ENCODE measurements around the gene STKLD1.
A peak's percentile ranks its signal among the peaks of the same experiment; 100 is the strongest.

The STKLD1 gene

DNA sequence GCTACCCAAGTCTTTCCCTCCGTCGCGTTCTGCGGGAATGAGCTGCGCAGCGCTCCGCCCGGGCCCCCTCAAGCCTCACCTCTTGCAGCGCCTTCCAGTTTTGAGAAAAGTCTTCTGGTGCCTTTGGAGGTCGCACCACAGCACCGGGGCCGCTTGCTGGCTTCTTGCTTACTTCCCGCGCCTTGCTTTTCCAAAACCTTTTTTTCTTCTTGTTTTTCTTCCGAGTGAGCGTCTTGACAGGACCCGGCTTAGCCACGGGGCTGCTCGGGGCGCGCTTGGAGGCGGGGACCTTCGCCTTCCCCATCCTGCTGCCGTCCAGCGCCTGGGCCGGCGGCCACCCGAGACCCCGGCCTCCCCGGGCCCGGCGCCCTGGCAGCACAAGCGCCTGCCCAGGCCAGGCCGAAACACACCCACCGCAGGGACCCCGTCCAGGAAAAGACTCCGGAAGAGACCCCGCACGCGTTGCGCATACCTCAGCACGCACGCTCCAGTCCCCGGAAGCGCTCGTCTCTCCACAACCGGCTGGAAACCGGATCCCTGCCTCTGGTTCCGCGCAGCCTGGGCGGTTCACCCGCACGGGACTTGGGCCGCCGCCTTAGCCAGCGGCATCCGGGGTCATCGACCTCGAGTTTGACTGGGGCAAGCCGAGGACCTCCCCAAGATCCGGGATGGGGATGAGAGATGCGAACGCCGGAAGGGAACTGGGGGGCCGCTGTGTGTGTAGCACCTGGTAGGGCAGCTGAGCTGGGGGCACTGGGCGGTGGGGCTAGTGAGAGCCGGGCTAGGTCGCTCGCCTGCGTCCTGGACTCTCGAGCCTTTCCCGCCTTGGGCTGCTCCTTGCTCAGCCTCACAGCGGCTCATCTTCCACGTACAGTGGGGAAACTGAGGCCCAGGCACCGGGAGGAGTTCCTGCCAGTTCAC lies 41.6 kb downstream of the STKLD1 start, which contains the start of gene REXO4:
TSS of gene REXO4 (minus strand) at position 470 of the 921 bp plus-strand sequence. CDS start at position 304, 166 bp downstream.
- DNase-seq, result peak; percentile 91

GRCh38 chr9:133419005-133419404 lies 42.8 kb downstream of the STKLD1 start:
- DNase-seq, result no peak

DNA sequence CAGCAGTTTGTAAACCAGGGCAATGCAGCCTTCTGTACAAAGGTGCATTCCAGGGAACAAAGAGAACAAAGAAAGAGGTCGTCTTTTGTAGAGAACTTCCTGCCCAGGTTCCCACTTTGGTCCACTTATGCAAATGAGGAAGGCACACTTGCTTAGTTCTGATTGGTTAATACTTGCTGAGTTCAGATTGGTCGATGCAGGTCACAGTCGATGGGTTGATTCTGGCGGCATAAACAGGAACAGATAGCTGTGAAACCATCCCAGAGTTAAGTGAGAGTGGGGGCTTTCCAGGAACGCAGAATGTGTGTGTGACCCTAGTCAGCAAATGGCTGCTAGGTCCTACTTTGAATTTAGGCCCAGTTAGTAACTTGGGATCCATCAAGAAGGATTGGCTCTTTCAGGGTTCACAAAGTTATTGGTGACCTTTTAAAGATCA lies 44.2 kb downstream of the STKLD1 start:
- no peak for DNase-seq

DNA sequence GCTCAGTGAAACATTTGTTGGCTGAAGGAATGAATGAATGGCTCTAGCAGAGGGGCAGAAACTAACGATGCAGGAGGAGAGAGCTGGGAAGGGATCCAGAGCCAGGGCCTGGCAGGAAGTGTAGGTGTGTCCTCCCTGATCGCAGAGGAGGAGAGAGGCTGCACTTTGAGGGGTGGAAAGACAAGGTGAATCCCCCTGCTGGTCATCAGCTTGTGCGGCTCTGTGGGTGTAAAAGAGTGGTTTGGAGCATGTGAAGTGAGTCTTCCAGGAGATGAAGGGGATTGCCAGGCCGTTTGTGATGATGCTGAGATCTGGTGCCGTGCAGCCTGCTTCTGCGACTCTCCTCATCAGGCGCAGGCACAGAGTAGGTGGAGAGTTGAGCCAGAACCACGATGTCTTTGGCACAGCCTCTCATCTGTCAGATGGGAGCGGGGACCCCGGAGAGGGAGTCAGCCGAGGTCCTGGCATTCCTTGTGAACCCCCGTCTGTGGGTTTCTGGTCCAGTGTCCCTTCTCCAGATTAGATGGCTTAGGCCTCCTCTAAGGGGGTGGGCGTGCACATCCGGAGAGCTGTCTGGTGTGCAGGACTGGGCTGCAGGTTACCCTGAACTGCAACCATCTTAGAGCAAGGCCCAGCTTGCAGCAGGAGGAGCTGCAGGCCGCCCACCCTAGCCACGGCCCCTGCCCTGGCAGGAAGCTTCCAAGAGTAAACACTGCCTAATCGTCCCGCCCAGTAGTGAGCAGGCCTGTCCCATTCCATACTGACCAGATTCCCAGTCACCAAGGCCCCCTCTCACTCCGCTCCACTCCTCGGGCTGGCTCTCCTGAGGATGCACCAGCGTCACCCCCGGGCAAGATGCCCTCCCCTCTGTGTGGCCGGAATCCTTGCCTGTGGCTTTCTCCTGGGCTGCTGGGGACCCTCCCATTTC lies 45.7 kb downstream of the STKLD1 start, which contains the start of gene ADAMTS13:
TSS of gene ADAMTS13 (plus strand) at position 753 of the 928 bp plus-strand sequence. CDS start at position 830, 77 bp downstream.
- no peak for DNase-seq

- DNase-seq, result no peak
Measured at GRCh38 chr9:133423216-133423615, 47.0 kb downstream of the STKLD1 start.

- DNase-seq, result no peak
Measured at GRCh38 chr9:133424187-133424586, 48.0 kb downstream of the STKLD1 start.

DNA sequence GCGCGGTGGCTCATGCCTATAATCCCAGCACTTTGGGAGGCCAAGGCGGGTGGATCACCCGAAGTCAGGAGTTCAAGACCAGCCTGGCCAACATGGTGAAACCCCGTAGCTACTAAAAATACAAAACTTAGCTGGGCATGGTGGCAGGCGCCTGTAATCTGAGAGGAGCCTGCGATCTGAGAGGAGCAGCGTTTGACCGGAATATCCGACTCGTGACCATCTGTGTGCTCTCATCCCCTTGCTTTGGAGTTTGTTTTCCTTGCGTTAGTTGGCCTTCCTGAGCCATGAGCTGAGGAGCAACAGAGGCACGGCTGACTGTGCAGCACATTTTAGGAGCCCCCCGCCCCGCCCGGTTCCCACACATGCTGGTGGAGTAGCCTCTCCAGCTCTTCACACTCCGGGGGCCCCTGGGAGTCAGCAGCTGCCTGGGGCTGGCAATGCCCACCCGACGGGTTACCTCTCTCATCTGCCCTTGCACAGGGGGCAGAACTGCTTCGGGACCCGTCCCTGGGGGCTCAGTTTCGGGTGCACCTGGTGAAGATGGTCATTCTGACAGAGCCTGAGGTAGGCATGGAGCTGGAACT lies 49.0 kb downstream of the STKLD1 start:
- no peak for DNase-seq

- no peak for DNase-seq
Measured at GRCh38 chr9:133426011-133426410, 49.8 kb downstream of the STKLD1 start.

- DNase-seq, result no peak
Measured at GRCh38 chr9:133427658-133428348, 51.6 kb downstream of the STKLD1 start.

DNA sequence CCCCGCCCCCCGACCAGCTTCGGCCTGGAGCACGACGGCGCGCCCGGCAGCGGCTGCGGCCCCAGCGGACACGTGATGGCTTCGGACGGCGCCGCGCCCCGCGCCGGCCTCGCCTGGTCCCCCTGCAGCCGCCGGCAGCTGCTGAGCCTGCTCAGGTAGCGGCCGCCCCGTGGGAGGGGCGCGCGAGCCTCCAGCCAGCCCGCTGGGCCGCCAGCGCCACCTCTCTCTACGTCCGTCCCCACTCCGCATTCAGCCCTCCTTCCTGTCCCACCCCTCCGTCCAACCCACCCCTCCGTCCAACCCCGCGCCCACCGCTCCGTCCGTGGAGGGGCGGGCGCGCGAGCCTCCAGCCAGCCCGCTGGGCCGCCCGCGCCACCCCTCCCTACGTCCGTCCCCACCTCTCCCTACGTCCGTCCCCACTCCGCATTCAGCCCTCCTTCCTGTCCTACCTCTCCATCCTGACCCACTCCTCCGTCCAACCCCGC lies 52.5 kb downstream of the STKLD1 start:
- DNase-seq, result no peak

GRCh38 chr9:133429214-133429613 lies 53.0 kb downstream of the STKLD1 start:
- DNase-seq, result no peak

DNA sequence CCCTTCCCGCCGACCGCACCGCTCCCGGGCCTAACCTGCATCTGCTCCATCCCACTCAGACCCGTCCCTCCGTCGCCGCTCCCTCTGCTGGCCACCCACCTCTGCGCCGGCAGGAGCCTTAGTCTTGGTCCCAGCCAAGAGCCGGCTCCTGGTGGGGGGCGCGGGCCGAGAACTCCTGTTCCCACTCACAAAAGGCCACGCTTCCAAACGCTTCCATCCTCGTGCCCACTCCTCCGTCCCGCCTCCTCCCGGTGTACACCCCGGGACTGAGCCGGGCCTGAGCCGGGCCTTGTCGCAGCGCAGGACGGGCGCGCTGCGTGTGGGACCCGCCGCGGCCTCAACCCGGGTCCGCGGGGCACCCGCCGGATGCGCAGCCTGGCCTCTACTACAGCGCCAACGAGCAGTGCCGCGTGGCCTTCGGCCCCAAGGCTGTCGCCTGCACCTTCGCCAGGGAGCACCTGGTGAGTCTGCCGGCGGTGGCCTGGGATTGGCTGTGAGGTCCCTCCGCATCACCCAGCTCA lies 53.5 kb downstream of the STKLD1 start:
- no peak for DNase-seq

DNA sequence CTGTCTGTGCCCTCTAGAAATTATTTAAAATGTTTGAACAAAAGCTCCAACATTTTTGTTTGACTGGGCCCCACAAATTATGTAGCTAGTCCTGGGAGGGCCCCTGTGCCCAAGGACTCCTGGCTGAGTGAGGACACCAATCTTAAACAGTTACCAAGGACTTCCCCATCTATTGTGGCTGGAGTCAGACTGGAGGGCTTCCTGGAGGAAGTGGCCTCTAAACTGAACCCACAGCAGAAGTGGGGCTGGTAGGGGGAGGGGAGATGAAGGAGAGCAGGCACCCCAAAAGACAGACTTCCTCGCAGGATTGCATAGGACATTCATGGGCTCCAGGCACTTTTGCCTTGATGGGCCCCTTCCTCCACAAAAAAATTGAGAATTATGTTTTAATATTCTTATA lies 54.1 kb downstream of the STKLD1 start:
- DNase-seq, result no peak

- no peak for DNase-seq
Measured at GRCh38 chr9:133433351-133433843, 57.2 kb downstream of the STKLD1 start.

- DNase-seq, result no peak
Measured at GRCh38 chr9:133436681-133437080, 60.5 kb downstream of the STKLD1 start.

- DNase-seq, result no peak
Measured at GRCh38 chr9:133437753-133438531, 61.8 kb downstream of the STKLD1 start.

DNA sequence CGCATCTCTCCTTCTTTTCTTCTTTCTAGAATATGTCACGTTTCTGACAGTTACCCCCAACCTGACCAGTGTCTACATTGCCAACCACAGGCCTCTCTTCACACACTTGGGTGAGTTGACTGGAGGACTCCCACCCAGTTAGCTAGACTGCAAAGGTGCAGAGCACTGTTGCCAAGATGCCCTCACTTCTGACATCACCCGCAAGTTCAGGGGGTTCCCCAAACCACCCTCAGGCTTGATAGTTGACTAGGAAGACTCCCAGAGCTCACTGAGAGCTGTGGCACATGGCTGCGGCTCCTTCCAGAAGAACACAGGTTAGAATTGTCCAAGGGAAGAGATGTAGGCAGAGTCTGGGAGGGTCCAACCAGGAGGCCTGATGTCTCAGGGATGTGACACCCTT lies 63.2 kb downstream of the STKLD1 start:
- DNase-seq, result no peak

DNA sequence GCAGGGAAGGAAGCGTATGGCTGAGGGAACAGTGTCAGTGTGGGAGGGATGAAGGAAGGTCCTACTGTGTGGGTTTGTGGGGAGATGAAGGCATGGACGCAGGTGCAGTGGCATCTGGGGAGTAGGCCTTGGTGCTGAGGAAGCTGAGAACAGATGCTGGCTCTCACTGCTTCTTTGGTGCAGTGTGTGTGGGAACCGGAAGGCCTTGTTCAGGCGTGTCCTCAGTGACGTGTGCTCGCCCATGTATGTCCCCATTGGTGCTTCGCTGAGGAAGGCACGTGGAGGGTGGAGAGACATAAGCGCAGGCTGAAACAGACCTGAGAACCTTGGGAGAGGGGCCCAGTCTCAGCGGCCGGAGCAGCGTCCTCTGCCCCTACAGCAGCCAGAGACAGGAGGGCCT lies 64.7 kb downstream of the STKLD1 start:
- DNase-seq, result no peak

- DNase-seq, result no peak
Measured at GRCh38 chr9:133441571-133441970, 65.4 kb downstream of the STKLD1 start.

DNA sequence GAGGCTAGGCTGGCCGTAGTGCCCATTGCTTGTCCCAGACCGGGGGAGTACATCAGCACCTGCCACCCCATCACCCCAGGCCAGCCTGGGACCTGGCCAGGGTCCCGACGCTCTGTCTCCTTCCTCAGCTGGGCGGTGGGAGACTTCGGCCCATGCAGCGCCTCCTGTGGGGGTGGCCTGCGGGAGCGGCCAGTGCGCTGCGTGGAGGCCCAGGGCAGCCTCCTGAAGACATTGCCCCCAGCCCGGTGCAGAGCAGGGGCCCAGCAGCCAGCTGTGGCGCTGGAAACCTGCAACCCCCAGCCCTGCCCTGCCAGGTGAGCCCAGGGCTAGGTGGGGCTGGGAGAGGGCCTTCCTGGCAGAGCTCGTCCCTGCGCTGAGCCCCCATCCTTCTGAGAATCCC lies 67.1 kb downstream of the STKLD1 start:
- DNase-seq, result no peak

- no peak for DNase-seq
Measured at GRCh38 chr9:133443982-133444381, 67.8 kb downstream of the STKLD1 start.
